ENCODE measurements around the gene LAMA2.

DNA sequence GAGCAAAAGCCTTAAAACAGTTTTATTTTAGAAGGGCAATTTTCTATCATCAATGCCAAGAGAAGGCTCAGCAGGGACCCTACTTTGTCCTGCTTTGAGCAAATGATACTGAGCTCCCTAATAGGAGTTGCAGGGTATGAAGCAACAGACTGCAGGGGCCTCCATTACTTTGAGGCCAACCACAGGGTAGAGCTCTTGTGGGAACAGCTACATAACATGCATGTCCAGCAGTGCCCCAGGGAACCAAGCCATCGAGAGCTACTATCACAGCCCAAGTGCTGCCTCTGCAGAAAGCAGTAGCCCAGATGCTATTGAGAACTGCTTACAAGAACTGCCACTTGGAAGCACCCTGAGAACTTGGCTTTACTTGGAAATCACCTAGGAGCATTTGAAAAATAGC lies 222.1 kb downstream of the LAMA2 start:
- TF ChIP-seq POLR2A (IDR thresholded peaks at IDR 0.05): no peak
- no peak for TF ChIP-seq EP300 (IDR thresholded peaks at IDR 0.05)
- TF ChIP-seq, protein P1, sequence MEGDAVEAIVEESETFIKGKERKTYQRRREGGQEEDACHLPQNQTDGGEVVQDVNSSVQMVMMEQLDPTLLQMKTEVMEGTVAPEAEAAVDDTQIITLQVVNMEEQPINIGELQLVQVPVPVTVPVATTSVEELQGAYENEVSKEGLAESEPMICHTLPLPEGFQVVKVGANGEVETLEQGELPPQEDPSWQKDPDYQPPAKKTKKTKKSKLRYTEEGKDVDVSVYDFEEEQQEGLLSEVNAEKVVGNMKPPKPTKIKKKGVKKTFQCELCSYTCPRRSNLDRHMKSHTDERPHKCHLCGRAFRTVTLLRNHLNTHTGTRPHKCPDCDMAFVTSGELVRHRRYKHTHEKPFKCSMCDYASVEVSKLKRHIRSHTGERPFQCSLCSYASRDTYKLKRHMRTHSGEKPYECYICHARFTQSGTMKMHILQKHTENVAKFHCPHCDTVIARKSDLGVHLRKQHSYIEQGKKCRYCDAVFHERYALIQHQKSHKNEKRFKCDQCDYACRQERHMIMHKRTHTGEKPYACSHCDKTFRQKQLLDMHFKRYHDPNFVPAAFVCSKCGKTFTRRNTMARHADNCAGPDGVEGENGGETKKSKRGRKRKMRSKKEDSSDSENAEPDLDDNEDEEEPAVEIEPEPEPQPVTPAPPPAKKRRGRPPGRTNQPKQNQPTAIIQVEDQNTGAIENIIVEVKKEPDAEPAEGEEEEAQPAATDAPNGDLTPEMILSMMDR (IDR thresholded peaks at IDR 0.05): no peak
